Suprapubic skin (tissue), 4 donors: ENCODE results near the gene TADA3.

Source experiments
- EP300 ChIP-seq: sonication (generic); formaldehyde crosslinking; IDR thresholded peaks from one replicate; pipeline ENCODE4 v1.6.1; 2017; ENCODE audit warnings: antibody characterized with exemption
- POLR2A ChIP-seq, 2 donors: fragments of 450-650 bp; IDR thresholded peaks; one replicate each; pipeline ENCODE4 v1.6.1; 2017; ENCODE audit warnings: antibody characterized with exemption in 2 of 2, mild to moderate bottlenecking in 2 of 2, moderate library complexity in 2 of 2
- POLR2AphosphoS5 ChIP-seq, 3 donors: sonication (generic); formaldehyde crosslinking; IDR thresholded peaks; one replicate each; pipeline ENCODE4 v1.6.1; 2017; ENCODE audit warnings: antibody characterized with exemption in 3 of 3
- TF ChIP-seq, protein P1 (sequence below), 2 donors: fragments of 200-600 bp in 1 of 2; fragments of 450-650 bp in 1 of 2; sonication (generic) in 1 of 2; IDR thresholded peaks; one replicate each; pipeline ENCODE4 v1.5.1; 2016 to 2019; ENCODE audit warnings: antibody characterized with exemption in 2 of 2, mild to moderate bottlenecking in 1 of 2, moderate library complexity in 1 of 2

DNA sequence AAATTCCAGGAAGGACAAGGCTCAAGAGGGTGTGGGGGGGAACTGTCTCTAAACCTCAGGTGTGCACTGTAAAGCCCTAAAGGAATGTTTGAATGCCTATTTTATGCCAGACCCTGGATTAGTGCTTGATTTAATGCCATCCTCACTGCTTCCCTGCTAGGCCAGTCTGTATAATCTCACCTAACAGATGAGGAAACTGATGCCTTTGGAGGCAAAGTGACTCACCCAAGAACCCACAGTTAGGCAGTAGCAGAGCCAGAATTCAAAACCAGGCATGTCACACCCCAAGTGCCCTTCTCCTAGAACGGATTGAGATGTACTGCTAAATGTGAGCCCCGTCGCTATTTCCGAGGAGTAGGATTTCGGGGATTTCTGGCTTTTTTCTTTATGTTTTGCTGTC is 30.4 kb downstream of the TADA3 start:
- TF ChIP-seq, protein P1, sequence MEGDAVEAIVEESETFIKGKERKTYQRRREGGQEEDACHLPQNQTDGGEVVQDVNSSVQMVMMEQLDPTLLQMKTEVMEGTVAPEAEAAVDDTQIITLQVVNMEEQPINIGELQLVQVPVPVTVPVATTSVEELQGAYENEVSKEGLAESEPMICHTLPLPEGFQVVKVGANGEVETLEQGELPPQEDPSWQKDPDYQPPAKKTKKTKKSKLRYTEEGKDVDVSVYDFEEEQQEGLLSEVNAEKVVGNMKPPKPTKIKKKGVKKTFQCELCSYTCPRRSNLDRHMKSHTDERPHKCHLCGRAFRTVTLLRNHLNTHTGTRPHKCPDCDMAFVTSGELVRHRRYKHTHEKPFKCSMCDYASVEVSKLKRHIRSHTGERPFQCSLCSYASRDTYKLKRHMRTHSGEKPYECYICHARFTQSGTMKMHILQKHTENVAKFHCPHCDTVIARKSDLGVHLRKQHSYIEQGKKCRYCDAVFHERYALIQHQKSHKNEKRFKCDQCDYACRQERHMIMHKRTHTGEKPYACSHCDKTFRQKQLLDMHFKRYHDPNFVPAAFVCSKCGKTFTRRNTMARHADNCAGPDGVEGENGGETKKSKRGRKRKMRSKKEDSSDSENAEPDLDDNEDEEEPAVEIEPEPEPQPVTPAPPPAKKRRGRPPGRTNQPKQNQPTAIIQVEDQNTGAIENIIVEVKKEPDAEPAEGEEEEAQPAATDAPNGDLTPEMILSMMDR (IDR thresholded peaks at IDR 0.05) = no peak
- TF ChIP-seq POLR2A (IDR thresholded peaks at IDR 0.05) (no peak), POLR2AphosphoS5 (IDR thresholded peaks at IDR 0.05) (no peak), EP300 (no peak)
